Globus pallidus (tissue), 1 donor: ENCODE results near the gene LRFN5.
"Not testable (repeated sequence)": the region's sequence is repeated elsewhere in the genome, so short reads cannot be mapped to it uniquely, and the experiment has no call there.

Experiments used
- DNase-seq: peaks from one replicate; pipeline ENCODE4 v3.0.0-alpha.2; 2015; ENCODE audit warnings: low spot score

The LRFN5 gene

DNA sequence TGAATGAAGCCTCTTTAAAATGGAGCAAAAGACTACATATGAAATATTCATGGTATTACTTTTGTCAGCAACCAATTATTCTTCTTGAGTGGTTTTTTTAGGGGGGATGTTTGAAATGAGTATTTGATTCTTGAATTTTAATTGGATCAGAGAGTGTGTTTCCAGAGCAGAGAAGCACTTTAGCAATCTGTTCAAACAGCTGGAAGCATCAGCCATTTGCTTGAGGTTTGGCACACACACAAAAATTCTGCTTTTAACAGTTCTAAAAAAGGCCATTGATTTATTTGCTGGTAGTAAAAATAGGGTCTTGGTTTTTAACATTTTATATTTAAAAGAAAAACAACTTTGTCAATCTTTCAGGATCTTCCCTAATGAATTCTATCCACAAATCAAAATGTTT, 292.7 kb downstream of the LRFN5 start:
- DNase-seq, result no peak

DNA sequence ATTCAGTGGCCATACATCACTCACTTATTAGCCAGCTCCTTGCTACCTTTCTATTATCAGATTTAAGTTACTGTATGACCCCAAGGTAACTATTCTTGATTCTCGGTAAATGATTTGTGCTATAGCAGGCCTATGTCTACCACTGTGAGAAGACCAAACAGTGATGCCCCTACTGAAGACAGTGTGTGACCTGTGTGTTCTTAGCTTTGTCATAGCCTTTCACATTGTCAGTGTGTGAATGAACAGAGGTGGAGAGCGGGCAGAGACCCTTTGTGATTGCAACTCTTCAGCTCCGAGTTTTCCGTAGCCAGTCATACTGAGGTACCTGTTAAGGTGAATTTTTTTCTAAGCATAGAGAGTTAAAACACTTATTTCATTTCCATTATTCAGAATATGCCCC, 294.0 kb downstream of the LRFN5 start:
- DNase-seq, result no peak

DNA sequence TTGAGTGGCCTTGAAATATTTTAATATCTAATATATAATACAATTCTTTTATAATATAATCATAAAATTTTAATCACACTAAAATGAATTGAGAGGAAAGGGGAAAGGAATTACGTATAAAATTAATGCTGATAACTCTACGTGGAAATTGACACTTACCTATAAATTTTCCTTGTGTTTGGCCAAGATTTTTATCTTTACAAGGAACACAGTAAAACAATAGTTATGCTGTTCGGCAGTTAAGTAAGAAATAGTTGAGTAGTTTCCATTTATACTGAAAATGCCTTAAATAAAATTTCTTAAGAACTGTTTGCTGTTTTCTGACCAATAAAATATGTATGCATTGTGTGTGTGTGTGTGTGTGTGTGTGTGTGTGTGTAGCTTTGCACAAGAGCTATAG, 294.4 kb downstream of the LRFN5 start:
- no peak for DNase-seq

DNA sequence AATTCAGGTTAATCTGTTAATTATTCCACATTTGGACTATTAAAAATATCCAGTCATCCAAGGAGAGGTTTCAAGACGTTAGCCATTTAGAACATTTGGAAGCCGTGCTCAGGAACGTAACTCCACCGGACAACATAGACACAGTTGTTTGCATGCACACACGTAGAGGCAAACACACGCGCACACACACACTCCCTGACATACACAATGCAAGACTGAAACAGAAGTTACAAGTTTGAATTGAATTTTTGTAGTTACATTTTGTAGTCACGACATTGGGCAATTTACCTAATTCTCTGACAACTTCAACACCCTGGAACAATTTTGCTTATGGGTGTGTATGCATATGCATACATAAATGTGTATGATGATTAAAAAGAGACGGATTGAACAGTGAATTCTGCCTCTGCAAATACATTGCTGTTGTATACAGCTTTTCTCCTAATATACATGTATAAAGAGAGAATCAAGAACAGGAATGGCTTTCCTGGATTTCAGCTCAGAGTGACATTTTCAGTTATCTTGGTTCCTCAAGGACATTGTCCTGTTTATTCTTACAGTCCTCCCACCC, 298.8 kb downstream of the LRFN5 start:
- DNase-seq, result no peak

GRCh38 chr14:41911155-41911554, 304.5 kb downstream of the LRFN5 start:
- DNase-seq, result not testable (repeated sequence)

DNA sequence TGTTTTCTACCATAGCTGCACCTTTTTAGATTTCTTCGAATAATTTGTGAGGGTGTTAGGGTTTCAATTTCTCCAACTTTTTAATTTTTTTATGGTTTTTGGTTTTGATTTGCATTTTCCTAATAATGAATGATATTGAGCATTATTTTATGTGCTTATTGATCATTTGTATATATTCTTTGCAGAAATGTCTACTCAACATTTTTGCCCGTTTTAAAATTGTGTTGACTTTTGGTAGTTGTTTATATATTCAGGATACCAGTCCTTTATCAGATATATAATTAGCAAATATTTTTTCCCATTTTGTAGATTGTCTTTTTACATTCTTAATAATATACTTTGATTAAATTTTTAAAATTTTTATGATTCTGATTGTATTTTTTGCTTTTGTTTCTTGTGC, 306.7 kb downstream of the LRFN5 start:
- no peak for DNase-seq

GRCh38 chr14:41915732-41916131, 309.1 kb downstream of the LRFN5 start:
- no peak for DNase-seq

DNA sequence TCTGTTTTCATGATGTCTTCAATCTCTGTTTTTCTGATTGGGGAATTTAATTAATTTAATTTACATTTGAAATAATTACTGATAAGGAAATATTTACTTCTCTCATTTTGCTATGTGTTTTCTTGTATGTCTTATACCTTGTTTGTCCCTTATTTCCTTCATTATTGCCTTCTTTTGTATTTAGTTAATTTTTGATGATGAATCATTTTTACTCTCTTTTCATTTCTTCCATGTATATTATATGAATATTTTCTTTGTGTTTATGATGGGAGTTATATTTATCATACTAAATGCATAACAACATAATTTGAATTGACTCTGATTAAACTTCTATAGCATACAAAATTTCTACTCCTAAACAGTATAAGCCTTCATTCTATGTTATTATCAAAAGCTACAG, 309.6 kb downstream of the LRFN5 start:
- no peak for DNase-seq

DNA sequence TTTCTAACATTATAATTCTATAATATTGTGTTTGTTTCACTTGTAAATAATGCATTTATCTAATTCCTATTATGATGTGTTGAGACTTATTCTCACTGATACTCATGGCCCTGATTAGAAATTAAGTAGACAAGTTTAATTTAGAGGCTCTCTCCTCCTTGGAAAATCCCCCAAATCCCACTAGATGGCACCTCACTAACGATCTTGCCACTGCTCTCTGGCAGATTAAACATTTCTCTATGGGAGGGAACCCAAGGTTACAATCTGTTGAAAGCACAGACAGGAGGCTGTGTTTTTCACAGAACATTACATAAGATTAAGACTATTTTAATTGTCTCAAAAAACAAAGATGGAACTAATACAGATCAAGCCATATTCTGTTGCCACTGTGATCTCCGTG, 318.7 kb downstream of the LRFN5 start:
- DNase-seq, result no peak

GRCh38 chr14:41950428-41951151, 343.9 kb downstream of the LRFN5 start:
- DNase-seq, result no peak
